Activated naive CD4-positive, alpha-beta T cell treated with Interleukin-2 at 50 U/mL for 16 hours (primary cell): ENCODE measurements around the gene PDGFRA.

Experiments used
- DNase-seq: peaks from one replicate; pipeline ENCODE4 v3.0.0-alpha.2; 2020

PDGFRA gene

GRCh38 chr4:54228961-54229501 is at the start of gene PDGFRA:
Gene PDGFRA, plus strand, starts transcription at chr4:54229293. Its CDS starts 29,476 bp downstream, at chr4:54258769.
- no peak for DNase-seq

- DNase-seq, result no peak
Observed at GRCh38 chr4:54184581-54184980, 44.5 kb upstream of the PDGFRA start.

DNA sequence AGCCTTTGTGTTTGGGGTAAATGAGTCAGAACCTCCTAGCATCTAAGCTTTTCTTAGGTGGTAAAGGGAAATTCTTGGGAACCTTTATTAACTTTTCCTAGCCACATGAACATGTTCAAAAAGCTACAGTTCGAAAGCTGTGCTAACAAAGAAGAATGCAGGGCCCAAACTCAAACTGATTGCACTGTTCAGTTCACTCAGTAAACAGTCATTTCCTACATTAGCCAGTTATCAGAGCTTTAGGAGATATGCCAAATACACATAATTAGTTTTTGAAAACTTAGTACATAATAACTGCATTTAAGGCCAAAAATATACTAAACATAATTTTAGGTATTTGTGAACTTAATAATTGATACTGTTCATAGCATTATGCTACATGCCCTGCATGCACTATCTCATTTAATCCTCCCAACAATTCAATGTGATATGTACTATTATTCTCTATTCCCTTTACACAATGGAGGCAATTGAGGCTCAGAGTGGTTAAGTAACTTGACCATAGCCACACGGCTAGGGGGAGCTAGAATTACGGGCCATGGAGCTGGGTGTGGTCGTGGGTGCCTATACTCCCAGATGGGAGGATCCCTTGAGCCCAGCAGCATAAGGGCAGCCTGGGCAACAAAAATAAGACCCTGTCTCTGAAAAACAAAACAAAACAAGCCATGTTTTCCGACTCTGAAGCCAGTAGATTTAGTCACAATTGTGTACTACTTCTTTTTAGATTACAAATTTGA is 43.9 kb upstream of the PDGFRA start:
- DNase-seq, result no peak

GRCh38 chr4:54185866-54186265 is 43.2 kb upstream of the PDGFRA start:
- no peak for DNase-seq

DNA sequence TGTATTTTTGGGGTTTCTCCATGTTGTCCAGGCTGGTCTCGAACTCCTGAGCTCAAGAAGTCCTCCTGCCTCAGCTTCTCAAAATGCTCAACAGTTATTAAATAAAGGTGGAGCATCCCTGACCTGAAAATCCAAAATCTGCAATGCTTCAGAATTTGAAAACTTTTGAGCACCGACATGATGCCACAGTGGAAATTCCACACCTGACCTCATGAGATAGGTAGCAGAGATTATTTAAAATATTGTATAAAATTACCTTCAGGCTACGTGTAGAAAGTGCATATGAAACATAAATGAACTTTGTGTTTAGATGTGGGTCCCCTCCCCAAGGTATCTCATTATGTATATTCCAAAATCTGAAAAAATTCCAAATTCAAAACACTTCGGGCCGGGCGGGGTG is 42.7 kb upstream of the PDGFRA start:
- no peak for DNase-seq

GRCh38 chr4:54187148-54187547 is 41.9 kb upstream of the PDGFRA start:
- DNase-seq, result no peak

GRCh38 chr4:54189140-54189539 is 40.0 kb upstream of the PDGFRA start:
- DNase-seq, result no peak

GRCh38 chr4:54192811-54193210 is 36.3 kb upstream of the PDGFRA start:
- DNase-seq, result no peak

GRCh38 chr4:54197926-54198325 is 31.2 kb upstream of the PDGFRA start:
- DNase-seq, result no peak

- DNase-seq, result no peak
Observed at GRCh38 chr4:54199919-54200318, 29.2 kb upstream of the PDGFRA start.

DNA sequence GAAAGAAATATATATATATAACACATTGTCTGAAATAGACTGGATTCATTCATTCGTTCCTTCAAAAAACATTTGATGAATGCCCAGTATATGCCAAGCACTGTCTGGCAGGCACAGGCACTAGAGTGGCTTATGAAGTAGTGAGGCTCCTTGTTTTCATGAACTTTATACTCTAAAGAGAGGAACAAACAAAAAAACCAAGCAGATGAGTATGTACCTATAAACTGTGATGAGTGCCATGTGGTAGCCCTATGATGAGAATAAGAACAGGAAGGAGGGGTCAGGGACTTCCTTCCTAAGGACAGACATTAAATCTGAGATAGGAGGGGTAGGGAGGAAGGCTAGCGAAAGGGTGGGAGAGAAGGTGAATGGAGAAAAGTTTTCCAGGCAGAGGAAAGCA is 19.5 kb upstream of the PDGFRA start:
- DNase-seq, result no peak

DNA sequence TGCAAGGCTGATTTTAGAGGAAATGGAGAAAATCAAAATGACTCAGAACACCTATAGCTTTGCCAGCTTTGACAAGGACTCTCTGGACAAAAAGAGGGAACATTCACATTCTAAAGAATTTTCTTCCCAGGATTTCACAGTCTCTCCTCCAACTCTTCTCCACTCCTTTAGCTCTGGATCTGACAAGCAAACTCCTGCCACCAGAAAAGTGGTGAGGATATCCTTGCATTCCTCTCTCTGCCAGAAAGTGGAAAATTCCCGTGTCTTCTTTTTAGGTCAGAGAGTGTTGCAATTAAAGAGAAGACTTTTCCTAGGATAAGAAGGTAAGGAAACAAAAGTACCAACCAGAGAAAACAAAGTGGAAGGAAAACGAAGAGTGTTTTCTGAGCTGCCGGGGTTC is 16.1 kb upstream of the PDGFRA start:
- no peak for DNase-seq

GRCh38 chr4:54213761-54214160 is 15.3 kb upstream of the PDGFRA start:
- no peak for DNase-seq

DNA sequence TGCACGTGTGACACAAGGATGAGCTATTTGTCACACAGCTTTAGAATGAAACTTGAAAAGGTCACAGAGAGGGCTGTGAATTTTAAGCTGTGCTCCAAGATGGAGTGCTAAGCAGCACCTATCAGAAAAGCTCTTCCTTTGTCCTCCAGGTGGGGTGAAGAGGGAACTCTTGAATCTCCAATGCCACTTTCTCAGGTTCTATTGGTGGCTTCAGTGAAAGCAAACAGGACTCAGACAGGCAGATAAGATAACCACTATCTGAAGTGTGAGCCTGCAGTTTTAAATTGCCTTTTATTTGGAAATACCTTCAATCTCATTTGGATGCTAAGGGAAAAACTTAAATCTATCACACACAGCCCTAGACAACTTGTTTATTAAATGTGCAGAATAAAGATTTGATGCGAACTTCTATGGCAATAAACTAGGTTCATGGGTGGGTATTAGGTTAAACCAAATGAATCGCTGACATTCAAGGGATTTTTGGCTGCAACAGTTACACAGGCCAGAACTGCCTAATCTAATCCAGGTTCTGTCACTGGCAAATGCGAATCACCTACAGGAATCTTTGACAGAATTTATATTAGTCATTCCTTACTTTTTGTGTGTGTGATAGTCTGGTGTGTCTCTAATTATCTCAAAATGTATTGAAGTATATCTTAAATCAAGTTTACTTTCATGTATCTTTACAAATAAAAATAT is 13.6 kb upstream of the PDGFRA start:
- DNase-seq, result no peak

GRCh38 chr4:54217642-54218495 is 11.2 kb upstream of the PDGFRA start:
- DNase-seq, result peak; percentile 49

GRCh38 chr4:54218736-54219135 is 10.4 kb upstream of the PDGFRA start:
- DNase-seq, result no peak

DNA sequence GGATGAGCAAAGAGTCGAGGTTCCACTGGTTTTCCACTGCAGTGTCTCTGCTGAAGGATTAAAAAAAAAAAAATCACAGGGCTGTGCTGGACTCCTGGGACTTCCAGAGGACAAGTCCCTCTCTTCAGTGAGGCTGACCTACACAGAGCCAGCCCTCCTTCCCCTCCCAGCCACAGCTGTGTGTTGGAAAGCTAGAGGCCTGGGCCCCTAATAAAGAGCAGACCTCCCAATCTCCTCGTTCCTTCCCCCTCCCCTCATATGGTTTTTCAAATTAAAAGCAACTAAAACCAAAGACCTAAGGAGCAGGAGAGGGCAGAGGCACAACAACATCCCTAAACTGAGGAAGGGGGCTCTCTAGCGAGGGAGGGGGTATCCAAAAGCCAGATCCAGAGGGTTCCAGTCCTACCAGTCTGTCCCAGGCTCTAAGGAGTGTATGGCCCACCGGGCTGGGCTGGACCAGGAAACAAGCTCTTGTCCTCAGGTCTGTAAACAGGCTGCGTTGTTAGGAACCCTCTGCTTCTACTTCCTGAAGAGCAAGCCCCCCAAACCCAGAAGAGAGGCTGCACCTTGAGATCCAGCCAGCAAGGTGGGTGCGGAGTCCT is 4.0 kb upstream of the PDGFRA start:
- no peak for DNase-seq

- no peak for DNase-seq
Observed at GRCh38 chr4:54225598-54226403, 3.3 kb upstream of the PDGFRA start.

GRCh38 chr4:54226404-54227255 is 2.5 kb upstream of the PDGFRA start:
- no peak for DNase-seq

DNA sequence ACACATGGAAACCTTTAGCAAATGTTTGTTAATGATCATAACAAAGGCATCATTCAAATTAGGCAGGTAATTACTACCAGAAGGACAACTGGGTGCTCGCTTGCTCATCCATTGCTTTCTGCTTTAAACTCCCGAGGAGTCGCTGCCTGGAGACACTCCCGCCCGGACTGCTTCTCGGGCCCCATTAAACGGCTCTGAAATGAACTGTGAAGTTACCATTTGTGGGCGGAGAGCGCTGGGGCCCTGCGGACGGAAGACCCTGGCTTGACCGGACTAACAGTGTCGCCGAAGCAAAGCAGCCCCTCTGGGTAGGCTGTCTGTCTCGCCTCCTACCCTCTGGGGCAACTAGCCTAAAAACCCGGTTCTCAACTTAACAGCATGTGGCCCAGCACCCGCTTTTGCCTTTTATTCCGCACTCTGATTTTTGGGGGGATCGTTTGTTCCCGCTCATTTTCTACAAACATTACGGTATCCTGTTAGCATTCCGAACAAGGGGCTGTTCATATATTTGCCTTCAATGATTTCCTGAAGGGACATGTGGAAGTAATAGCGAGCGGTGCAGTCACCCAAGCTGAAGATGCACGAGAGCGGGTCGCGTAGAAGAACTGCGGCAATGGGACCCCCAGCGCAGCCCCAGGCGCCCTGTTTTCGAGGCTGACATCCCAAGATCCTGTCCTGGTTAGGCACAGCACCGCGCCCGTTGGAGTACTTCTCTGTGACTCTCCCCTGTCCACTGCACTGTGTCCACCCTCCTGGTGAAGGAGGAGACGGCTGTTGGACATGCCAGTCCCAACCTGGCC is 1.6 kb upstream of the PDGFRA start:
- DNase-seq, result no peak
